Lower leg skin (tissue), 4 donors: Measurements from ENCODE around the gene ADAMTSL2. TPM values are rescaled to one million over a fixed set of nuclear protein-coding genes. Genes with fewer than 3 reads are reported as not detected.

ENCODE experiments used
- DNase-seq, 2 donors: peaks; one replicate each; pipeline ENCODE4 v3.0.0-alpha.2; 2019; ENCODE audit warnings: low spot score in 2 of 2
- H3K4me3 ChIP-seq: fragments of 200-600 bp; sonication (generic); 2 replicates; pipeline ENCODE4 v1.5.1; 2017; ENCODE audit warnings: mild to moderate bottlenecking, low read depth; ENCODE audit not compliant: poor library complexity, severe bottlenecking
- POLR2A ChIP-seq, 2 donors: fragments of 450-650 bp; IDR thresholded peaks; one replicate each; pipeline ENCODE4 v1.6.1; 2016 to 2017; ENCODE audit warnings: antibody characterized with exemption in 2 of 2, mild to moderate bottlenecking in 1 of 2, moderate library complexity in 1 of 2
- WGBS, 2 donors: methylation state at CpG; one replicate each; pipeline ENCODE4 v1.1.5; 2018; 5-methylcytosine and 5-hydroxymethylcytosine counted together
- intact Hi-C: fragments of 100-400 bp; cut with DNase I; formaldehyde crosslinking; loops from one replicate; pipeline ENCODE4 v1.15.0; 2023; ENCODE audit warnings: low total_unique reads
- total RNA-seq, 4 donors: library from RNA; depleted of rRNA; stranded (reverse); fragments of >200 nt; gene quantifications; one replicate each; pipeline ENCODE4 v1.1.0, GENCODE V29; 2016
- TF ChIP-seq, protein P1 (sequence below), 3 donors: fragments of 450-650 bp; IDR thresholded peaks; one replicate each; pipeline ENCODE4 v1.5.1; 2016; ENCODE audit warnings: antibody characterized with exemption in 3 of 3, mild to moderate bottlenecking in 3 of 3, moderate library complexity in 2 of 3

The ADAMTSL2 gene
- total RNA-seq, 4 donors from 2014 or later: 0.08 to 1.5 (median 0.32) TPM; not detected in 1

GRCh38 chr9:133529874-133530273, 4.6 kb upstream of the ADAMTSL2 start:
- WGBS, 2 donors: 93 to 96% methylated on average over 4 to 7 of the region's 7 CpGs
- intact Hi-C loops: loop anchor here (10.0 kb wide), 1 partner anchor 195 kb away; no protein-coding TSS in a partner anchor
- H3K4me3 ChIP-seq: no peak overlapping the region
- no peak for DNase-seq
- TF ChIP-seq, protein P1, sequence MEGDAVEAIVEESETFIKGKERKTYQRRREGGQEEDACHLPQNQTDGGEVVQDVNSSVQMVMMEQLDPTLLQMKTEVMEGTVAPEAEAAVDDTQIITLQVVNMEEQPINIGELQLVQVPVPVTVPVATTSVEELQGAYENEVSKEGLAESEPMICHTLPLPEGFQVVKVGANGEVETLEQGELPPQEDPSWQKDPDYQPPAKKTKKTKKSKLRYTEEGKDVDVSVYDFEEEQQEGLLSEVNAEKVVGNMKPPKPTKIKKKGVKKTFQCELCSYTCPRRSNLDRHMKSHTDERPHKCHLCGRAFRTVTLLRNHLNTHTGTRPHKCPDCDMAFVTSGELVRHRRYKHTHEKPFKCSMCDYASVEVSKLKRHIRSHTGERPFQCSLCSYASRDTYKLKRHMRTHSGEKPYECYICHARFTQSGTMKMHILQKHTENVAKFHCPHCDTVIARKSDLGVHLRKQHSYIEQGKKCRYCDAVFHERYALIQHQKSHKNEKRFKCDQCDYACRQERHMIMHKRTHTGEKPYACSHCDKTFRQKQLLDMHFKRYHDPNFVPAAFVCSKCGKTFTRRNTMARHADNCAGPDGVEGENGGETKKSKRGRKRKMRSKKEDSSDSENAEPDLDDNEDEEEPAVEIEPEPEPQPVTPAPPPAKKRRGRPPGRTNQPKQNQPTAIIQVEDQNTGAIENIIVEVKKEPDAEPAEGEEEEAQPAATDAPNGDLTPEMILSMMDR (IDR thresholded peaks at IDR 0.05): no peak
- no peak for TF ChIP-seq POLR2A (IDR thresholded peaks at IDR 0.05)

DNA sequence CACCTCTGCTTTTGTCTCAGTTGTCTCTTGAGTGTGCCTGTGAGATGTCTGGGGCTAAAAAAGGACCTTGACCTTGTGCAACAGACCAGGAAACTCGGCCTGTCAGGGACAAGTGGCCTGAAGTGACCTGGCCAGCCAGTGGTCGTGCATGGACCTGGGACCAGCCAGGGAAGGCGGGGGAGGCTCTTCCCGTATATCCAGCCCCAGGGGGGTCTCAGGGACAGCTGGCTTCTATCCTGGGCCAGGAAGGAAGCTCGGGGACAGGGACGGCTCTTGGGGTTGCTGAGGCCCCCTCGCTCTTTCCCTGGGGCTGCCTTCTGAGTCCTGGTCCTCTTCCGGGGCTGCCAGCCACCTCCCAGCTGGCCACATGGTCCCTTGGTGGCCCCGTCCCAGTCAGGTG, 3.2 kb upstream of the ADAMTSL2 start:
- intact Hi-C loops: loop anchor here (10.0 kb wide), 1 partner anchor 194 kb away; no protein-coding TSS in a partner anchor
- no peak for DNase-seq
- no peak overlapping the region for H3K4me3 ChIP-seq
- TF ChIP-seq, protein P1 (IDR thresholded peaks at IDR 0.05): no peak
- 82 to 86% methylated on average over 9 of the region's 9 CpGs for WGBS, 2 donors

DNA sequence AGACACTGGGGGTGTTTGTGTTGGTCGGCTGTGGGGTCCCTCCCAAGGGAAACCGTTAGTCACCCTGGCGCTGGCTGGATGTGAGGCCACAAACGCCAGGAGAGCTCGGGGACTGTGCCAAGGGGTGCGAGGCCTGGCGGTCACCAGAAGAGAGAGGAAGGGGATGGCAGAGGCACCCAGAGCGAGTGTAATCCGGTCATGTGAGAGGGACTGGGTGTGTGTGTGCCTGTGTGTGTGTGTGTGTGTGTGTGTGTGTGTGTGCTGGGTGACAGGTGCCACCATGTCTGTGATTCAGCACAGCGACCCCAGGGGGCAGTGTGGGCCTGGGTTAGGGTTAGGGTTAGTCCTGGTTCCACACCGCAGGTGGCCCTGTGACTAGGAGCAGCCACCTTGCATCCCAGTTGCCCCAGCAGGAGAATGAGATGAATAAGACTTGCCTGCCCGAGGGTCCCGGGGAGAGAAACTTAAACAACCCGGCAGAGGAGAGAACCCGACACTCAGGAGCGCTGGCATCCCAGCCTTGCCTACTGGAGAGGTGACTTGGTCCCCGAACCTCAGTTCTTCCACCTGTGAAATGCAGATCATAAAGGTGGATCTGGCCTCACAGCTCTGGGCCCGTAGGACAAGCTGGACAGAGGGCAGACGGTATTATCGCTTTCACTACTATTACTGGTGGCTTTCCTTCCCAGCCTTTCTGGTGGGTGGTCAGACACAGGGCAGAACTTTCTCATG, 1.4 kb upstream of the ADAMTSL2 start:
- 57 to 61% methylated on average over 18 to 20 of the region's 20 CpGs for WGBS, 2 donors
- intact Hi-C loops: loop anchor here (10.0 kb wide), 1 partner anchor 192 kb away; no protein-coding TSS in a partner anchor
- TF ChIP-seq, protein P1 (IDR thresholded peaks at IDR 0.05): peak in 1 of 3 donors; percentile 93
- no peak for TF ChIP-seq POLR2A (IDR thresholded peaks at IDR 0.05)
- no peak overlapping the region for H3K4me3 ChIP-seq
- DNase-seq: peak in 1 of 2 donors; percentile 33

- intact Hi-C loops: loop anchor here (10.0 kb wide), 1 partner anchor 191 kb away; no protein-coding TSS in a partner anchor
- no peak for DNase-seq
- H3K4me3 ChIP-seq: no peak overlapping the region
- WGBS, 2 donors: 41 to 67% methylated on average over 8 to 9 of the region's 9 CpGs
- TF ChIP-seq, protein P1 (IDR thresholded peaks at IDR 0.05): no peak
- TF ChIP-seq POLR2A (IDR thresholded peaks at IDR 0.05): no peak
These were observed 647 bp upstream of the ADAMTSL2 start for GRCh38 chr9:133533857-133534256.

DNA sequence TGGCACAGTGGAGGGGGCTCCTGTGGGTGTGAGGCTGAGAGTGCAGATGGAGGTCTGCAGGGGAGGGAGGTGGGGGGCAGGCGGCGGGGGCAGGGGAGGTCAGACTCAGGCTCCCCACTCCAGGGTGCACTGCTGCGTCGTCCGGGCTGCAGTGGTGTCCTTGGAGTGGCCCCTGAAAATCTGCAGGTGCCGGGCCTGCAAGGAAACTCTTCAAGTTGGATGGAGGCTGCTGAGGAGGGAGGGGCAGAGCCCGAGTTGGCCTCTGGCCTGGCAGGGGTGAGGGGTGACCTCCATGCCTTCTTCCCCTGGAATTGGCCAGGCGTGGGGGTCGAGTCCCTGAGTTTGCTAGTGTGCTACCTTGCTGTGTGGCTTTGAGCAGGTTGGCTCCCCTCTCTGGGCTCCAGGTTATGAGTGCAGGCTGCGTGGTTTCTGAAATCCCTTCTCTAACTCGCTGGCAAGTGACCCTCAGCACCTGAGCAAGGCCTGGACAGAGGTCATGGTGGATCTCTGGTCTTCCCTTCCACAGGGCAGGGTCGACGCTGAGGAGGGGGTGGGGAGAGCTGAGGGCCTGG, 888 bp downstream of the ADAMTSL2 start:
- intact Hi-C loops: loop anchor here (10.0 kb wide), 1 partner anchor 189 kb away; no protein-coding TSS in a partner anchor
- no peak for DNase-seq
- WGBS, 2 donors: 65 to 70% methylated on average over 8 to 13 of the region's 13 CpGs

More for the DNA sequence above, 888 bp downstream of the ADAMTSL2 start:
- TF ChIP-seq, protein P1 (IDR thresholded peaks at IDR 0.05): no peak
- no peak for TF ChIP-seq POLR2A (IDR thresholded peaks at IDR 0.05)
- H3K4me3 ChIP-seq: no peak overlapping the region
